RPMI7951 (cell line): ENCODE results near the gene CROCC. TPM values are rescaled to one million over a fixed set of nuclear protein-coding genes. Genes with fewer than 3 reads are reported as not detected.
"Not testable (repeated sequence)": the region's sequence is repeated elsewhere in the genome, so short reads cannot be mapped to it uniquely, and the experiment has no call there.

ENCODE experiments used
- DNase-seq: peaks from one replicate; pipeline ENCODE4 v3.0.0-alpha.2; 2012; ENCODE audit warnings: low read depth
- total RNA-seq: library from RNA; depleted of rRNA; stranded (reverse); fragments of >200 nt; shearing (Covaris generic); gene quantifications from 2 replicates; pipeline ENCODE4 v1.2.3, GENCODE V29; 2014; rRNA removed

Gene CROCC
- 5.4 and 5.6 TPM in 2 replicates for total RNA-seq

- DNase-seq: peak; percentile 13
Observed at GRCh38 chr1:16921391-16922185, at the start of gene CROCC. TSS of gene CROCC (plus strand) at chr1:16921931. CDS start at chr1:16922019, 88 bp downstream.

GRCh38 chr1:16872152-16873075 is 49.3 kb upstream of the CROCC start:
- peak; percentile 14 for DNase-seq

DNA sequence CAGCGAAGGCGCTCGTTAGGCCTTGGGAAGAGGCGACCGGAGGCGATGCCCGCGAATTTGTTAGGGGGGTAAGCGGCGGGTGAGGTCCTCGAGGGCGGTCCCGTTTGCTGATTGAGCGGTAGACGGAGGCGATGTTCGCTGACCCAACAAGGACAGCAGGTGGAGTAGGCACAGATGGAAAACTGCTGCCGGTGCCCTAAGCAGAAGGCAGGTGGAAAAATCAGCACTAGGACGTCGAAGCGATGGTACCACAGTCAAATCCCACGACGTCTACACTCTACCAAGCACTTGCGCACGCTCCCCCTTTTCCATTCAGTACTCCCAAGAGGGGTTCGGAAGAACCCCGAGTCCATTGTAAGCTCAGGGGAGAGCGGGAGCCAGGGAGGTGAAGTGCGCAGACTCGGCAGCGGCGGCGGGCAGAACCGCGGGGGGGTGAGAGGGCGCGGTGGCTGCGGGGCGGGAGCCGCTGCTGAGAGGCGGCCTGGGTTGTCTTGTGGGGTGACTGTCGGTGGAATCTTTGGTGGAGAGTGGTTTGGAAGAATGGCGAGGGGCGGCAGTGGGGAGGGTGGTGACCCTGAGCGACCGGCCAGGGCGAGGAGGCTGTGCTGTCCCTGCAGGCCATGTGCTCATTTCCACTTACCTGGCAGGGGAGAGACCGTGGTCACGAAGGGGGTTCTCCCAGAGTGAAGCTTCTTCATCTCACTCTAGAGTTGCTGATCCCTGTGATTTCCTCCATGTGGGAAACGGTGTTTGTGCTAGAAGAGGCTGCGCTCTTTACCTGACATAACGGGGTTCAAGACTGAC is 48.5 kb upstream of the CROCC start:
- peak; percentile 20 for DNase-seq

DNA sequence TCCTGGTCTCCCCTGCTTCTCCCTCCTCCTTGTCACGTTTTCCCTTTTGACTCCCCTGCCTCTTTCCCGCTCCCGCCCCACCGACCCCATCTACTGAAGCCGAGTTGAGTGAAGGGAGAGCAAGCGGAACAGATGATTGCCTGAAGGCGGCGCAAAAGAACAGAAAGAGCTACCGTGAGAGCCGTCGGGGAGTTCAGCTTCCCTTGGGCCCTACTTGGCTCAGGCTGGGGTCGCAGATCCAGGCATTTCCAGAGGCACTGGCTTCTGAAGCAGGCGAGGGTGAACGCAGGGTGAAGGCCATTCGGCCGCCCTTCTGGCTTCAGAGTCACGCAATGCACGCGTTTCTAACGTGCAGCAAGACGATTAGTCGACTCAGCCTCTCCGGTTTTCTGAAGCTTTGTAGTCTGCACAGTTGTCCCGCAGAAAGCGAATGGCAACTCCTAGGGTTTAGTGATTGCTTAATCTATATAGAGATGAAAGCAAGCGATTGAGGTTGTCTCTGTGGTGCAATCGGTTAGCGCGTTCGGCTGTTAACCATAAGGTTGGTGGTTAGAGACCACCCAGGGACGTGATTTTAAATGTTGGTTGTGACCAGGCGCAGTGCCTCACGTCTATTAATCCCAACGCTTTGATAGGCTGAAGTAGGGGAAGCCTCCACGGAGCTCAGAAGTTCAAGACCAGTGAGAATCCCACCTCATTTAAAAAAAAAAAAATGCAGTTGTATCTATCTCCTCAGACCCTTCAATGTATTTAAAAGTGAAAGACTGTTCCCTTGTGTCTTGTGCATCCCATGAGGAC is 46.6 kb upstream of the CROCC start:
- not testable (repeated sequence) for DNase-seq

DNA sequence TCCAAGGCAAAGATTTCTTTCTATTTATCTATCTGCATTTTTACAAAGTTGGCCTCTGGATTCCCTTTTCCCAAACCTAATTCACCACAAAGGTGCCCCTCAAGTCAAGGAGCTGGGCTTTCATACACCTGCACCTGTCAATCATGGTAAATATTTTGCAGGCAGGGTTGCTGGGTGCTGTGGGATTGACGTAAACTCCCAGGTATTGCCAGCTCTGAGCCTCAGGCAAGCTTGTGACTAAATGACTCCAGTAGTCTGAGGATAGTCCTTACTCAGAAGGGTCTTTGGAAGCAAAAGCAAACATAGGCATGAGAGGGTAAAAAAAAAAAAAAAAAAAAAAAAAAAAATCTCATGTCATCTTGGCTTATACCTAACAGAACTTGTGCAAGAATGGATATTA is 40.0 kb upstream of the CROCC start:
- DNase-seq: not testable (repeated sequence)

DNA sequence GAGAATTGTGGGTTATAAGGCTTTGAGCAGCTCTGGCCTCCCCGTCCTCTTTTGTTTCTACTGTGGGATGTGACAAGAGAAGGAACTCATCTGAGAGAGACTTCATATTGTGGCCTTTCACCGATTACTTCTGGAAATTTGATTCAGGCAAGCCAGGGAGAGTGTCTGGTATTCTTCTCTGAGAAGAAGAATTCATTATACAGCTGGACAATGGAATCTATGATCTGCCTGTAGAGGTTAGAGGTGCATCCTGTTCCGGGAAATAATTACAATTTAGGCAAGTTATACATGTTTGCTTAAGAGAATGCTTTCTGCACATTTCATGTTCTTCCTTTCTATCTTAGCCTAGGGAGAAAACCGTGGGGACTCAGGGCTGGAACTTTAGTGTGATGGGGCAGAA is 38.7 kb upstream of the CROCC start:
- DNase-seq: no peak

DNA sequence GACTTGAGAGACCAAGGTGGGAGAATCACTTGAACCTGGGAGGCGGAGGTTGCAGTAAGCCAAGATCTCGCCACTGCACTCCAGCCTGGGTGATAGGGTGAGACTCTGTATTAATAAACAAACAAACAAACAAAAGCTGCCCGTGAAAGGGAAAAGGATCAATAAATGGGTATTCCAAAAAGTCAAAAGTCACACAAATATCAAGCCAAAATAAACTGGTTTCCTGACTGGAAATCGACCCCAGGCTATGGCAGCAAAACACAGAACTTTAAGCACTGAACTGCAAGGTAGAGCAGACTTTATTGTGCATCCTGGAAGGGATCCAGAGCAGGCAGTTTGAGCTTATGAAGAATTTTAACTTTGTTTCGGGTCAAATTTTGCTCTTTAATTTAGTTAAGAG is 37.2 kb upstream of the CROCC start:
- DNase-seq: not testable (repeated sequence)

GRCh38 chr1:16886860-16887605 is 34.7 kb upstream of the CROCC start:
- no peak for DNase-seq

GRCh38 chr1:16888860-16889816 is 32.6 kb upstream of the CROCC start:
- DNase-seq: peak; percentile 75

- DNase-seq: not testable (repeated sequence)
Observed at GRCh38 chr1:16890539-16891021, 31.2 kb upstream of the CROCC start.

DNA sequence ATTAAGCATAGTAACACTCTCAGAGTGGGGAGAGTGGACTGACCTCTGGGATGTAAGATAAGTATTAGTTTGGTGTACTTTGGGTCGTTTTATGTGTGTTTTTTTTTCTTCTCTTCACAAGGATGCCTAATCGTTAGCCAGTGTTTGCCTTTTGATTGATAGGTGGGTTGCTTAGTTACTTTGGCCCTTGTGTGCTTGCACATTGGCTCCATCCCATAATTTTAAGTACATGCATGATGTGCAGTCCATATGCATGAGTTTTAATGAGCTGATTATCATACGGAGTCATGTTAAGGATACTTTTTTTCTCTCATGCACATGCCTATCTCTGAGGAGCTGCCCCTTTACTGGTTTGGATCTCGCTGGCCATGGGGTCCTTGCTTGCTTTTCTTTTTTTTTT is 30.7 kb upstream of the CROCC start:
- DNase-seq: not testable (repeated sequence)

DNA sequence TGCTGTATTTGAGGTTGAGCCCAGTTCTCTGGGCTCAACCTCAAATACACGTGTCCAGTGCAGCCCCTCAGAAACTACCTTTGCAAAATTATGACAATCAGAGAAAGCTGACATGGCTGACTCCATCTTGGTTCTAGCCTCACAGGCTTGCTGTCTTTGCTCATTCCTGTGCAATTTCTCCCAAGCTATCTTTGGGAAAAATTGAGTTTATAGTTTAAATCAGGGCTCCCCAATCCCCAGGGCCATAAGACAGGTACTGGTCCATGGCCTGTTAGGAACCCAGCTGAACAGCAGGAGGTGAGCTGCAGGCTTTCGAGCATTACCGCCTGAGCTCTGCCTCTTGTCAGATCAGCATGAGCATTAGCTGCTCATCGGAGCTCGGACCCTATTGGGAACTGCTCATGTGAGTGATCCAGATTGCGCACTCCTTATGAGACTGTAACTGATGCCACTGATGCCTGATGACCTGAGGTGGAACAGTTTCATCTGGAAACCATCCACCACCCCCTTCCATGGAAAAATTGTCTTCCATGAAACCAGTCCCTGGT is 28.7 kb upstream of the CROCC start:
- DNase-seq: not testable (repeated sequence)

- not testable (repeated sequence) for DNase-seq
Observed at GRCh38 chr1:16893796-16894195, 27.9 kb upstream of the CROCC start.

DNA sequence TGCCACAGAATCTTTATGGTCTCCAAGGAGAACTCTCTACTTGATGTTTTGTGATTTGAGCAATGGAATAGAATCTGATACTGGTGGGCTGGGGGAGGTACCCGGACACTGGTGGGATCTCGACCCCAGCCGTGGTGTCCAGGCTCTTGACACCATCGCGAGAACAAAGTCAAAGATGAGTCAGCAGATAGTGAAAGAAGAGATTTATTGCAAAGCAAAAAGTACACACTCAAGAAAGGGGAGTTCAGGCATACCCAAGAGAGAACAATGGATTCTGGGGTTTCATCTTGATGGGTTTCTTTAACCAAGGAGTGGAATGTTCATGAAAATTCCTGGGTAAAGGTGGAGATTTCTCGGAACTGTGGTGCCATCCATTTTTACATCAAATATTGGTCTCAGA is 27.4 kb upstream of the CROCC start:
- not testable (repeated sequence) for DNase-seq

DNA sequence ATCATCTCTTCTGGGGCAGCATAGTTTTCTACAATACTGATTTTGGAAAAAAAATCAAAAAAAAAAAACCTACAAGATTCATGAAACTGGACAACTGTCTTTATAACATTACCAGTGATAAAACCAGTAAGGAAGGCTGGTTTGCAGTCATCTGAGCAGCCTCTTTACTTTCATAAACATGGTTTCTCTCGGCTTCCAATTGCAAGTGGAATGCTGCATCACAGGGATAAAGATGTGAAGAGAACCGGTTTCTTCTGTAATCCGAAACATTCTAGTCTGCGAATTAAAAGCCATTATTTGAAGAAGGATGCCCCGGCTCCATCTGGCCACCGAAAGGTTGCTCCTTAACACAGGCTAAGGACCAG is 26.5 kb upstream of the CROCC start:
- DNase-seq: not testable (repeated sequence)

- DNase-seq: peak; percentile 99
Observed at GRCh38 chr1:16895598-16896315, 26.0 kb upstream of the CROCC start, which contains the start of gene RNU1-2. TSS of gene RNU1-2 (plus strand) at chr1:16895980.

DNA sequence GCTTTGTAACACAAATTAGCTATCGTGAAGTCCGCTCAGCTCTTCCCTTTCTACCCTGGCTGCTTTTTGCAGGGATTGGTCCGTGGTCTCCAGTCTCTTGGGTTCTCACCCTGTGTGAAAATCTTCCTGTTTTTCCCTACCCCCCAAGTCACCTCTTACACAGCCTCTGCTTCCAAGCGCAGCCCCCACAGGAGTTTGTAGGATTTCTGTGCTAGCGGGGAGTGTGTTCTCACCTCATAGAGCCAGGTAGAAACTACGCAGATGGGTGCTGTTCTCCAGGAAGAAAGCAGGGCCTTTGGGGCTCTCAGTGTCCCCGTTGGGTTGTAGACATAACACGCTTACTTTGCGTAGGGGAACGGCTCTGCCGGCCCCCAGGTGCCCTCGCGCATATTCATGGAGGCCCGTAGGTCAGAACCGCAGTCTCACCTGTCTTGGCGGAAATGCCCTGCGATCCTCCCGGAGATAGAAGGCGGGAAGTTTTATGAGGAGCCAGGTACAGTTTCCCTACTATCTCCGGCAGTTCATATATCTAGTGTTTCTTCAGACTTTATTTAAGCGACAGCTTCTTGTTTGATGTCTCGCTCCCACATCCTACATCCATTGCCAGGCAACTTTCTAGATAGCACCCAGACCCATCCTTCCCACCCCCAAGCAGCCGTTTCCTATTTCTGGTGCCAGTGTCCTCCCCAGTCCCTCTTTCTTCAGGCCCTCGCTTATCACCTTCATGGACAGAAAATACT is 25.2 kb upstream of the CROCC start:
- peak; percentile 97 for DNase-seq
